ENCODE measurements around the gene TEP1. TPM values are rescaled to one million over a fixed set of nuclear protein-coding genes. Genes with fewer than 3 reads are reported as not detected.
"Not testable (repeated sequence)": the region's sequence is repeated elsewhere in the genome, so short reads cannot be mapped to it uniquely, and the experiment has no call there.

Gene TEP1
- total and polyA plus RNA-seq, 7 experiments from 2014 or later: 0.74 to 56.0 (median 38.9) TPM

- Mint-ChIP-seq H3K4me3 (no peak overlapping the region), H3K27ac (no peak overlapping the region), H3K27me3 (no peaks in the 10 kb centered on the region), H3K36me3 (peaks cover 18 to 73% (median 32%) of the 10 kb centered on the region in 5 donors), H3K4me1 (no peaks in the 10 kb centered on the region), H3K9me3 (no peaks in the 10 kb centered on the region)
- DNase-seq (no peak), ATAC-seq (no peak)
- Histone ChIP-seq H3K4me3 (ENCODE audit: low read length) (no peak overlapping the region), H3K9me3 (ENCODE audit: control insufficient read depth in 2 of 3, low read length in 3 of 3) (no peaks in the 10 kb centered on the region), H3K4me1 (ENCODE audit: control insufficient read depth in 2 of 2, insufficient read depth in 2 of 2, low read length in 2 of 2) (no peaks in the 10 kb centered on the region), H3K36me3 (ENCODE audit: control insufficient read depth in 2 of 3, insufficient read depth in 3 of 3, low read length in 3 of 3) (peaks cover 20 to 95% (median 42%) of the 10 kb centered on the region in 3 experiments), H3K27ac (ENCODE audit: low read depth, low read length) (no peak overlapping the region), H3K27me3 (ENCODE audit: control insufficient read depth in 2 of 2, insufficient read depth in 2 of 2, low read length in 2 of 2) (no peaks in the 10 kb centered on the region)
- ChIA-PET POLR2A (no interaction called here), CTCF (no interaction called here)
- intact Hi-C loops (cut with micrococcal nuclease): no loop called here
Measured at GRCh38 chr14:20375471-20375870, 37.8 kb downstream of the TEP1 start.

DNA sequence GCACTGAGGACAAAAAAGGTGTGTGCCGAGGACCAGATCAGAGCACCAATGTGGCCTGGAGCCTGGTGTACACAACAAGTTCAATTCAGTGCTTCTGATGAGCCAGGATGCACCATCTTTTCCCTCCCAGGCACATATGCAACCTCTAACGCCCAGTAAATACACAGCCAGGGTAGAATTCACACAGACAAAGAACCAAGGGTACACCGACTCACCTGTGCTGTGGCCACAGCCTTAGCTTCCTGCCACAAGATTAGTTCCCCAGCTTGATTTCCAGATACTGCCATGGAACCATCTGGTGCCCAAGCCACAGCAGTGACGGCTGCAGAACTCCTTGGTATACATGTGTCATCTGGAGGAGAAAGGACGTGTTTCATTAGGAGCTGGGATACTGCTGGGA lies 40.5 kb downstream of the TEP1 start:
- Histone ChIP-seq H3K36me3 (ENCODE audit: control insufficient read depth in 2 of 3, insufficient read depth in 3 of 3, low read length in 3 of 3) (peaks cover 27 to 92% (median 32%) of the 10 kb centered on the region in 3 experiments), H3K27ac (ENCODE audit: low read depth, low read length) (no peak overlapping the region), H3K4me1 (ENCODE audit: control insufficient read depth in 2 of 2, insufficient read depth in 2 of 2, low read length in 2 of 2) (no peaks in the 10 kb centered on the region), H3K27me3 (ENCODE audit: control insufficient read depth in 2 of 2, insufficient read depth in 2 of 2, low read length in 2 of 2) (no peaks in the 10 kb centered on the region), H3K9me3 (ENCODE audit: control insufficient read depth in 2 of 3, low read length in 3 of 3) (no peaks in the 10 kb centered on the region), H3K4me3 (ENCODE audit: low read length) (no peak overlapping the region)
- ATAC-seq: no peak
- H3K9me3 Mint-ChIP-seq: no peaks in the 10 kb centered on the region
- no peak overlapping the region for H3K4me3 Mint-ChIP-seq
- intact Hi-C loops (cut with micrococcal nuclease): no loop called here
- ChIA-PET POLR2A (no interaction called here), CTCF (no interaction called here)
- DNase-seq: no peak
- H3K36me3 Mint-ChIP-seq: peaks cover 14 to 73% (median 39%) of the 10 kb centered on the region in 5 donors
- H3K4me1 Mint-ChIP-seq: peaks cover 0 to 2% (median 0%) of the 10 kb centered on the region in 7 donors
- H3K27ac Mint-ChIP-seq: peak overlapping the region in 3 of 9 donors; percentile 53 to 74 (median 61)
- H3K27me3 Mint-ChIP-seq: no peaks in the 10 kb centered on the region

DNA sequence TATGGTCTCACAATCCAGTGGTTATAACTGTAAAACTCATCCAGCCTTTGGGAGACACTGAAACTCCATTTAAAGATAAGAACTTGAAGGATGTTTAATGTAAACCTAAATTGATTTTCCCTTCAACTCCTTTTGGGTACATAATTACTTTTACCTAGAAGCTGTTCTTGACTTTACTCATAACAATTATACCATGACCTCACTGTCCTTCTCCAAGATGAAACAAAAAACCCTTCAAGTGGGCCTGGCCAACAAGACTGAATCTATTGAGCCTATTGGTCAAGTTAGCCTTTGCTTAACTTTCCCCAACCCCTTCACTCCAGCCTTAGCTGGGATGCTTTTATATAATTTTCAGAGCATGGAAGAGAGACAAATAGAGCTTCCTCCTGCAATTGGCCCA lies 47.4 kb downstream of the TEP1 start:
- no peak overlapping the region for H3K4me3 Mint-ChIP-seq
- Histone ChIP-seq H3K36me3 (ENCODE audit: control insufficient read depth in 2 of 3, insufficient read depth in 3 of 3, low read length in 3 of 3) (peaks cover 4 to 45% (median 12%) of the 10 kb centered on the region in 3 experiments), H3K27me3 (ENCODE audit: control insufficient read depth in 2 of 2, insufficient read depth in 2 of 2, low read length in 2 of 2) (no peaks in the 10 kb centered on the region), H3K27ac (ENCODE audit: low read depth, low read length) (no peak overlapping the region), H3K4me1 (ENCODE audit: control insufficient read depth in 2 of 2, insufficient read depth in 2 of 2, low read length in 2 of 2) (no peaks in the 10 kb centered on the region), H3K9me3 (ENCODE audit: control insufficient read depth in 2 of 3, low read length in 3 of 3) (no peaks in the 10 kb centered on the region), H3K4me3 (ENCODE audit: low read length) (no peak overlapping the region)
- POLR2A ChIA-PET: no interaction called here
- DNase-seq (no peak), ATAC-seq (no peak)
- H3K27me3 Mint-ChIP-seq: no peaks in the 10 kb centered on the region
- intact Hi-C loops (cut with micrococcal nuclease): no loop called here
- peaks cover 0 to 3% (median 0%) of the 10 kb centered on the region in 7 donors for H3K4me1 Mint-ChIP-seq
- CTCF ChIA-PET: no interaction called here
- peaks cover 5 to 39% (median 25%) of the 10 kb centered on the region in 5 donors for H3K36me3 Mint-ChIP-seq
- no peaks in the 10 kb centered on the region for H3K9me3 Mint-ChIP-seq
- H3K27ac Mint-ChIP-seq: no peak overlapping the region

DNA sequence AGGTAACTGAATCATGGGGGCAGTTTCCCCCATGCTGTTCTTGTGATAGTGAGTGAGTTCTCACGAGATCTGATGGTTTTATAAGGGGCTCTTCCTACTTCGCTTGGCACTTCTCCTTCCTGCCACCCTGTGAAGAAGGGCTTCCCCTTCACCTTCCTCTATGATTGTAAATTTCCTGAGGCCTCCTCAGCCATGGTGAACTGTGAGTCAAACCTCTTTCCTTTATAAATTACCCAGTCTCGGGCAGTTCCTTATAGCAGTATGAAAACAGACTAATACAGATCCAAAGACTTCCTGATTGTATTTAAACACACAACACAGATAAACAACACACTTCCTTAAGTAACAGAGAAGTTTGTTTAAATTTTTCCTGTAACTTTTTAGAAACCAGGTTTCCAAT lies 54.8 kb downstream of the TEP1 start:
- peak; percentile 36 for ATAC-seq
- H3K4me3 Mint-ChIP-seq; H3K4me3 ChIP-seq (ENCODE audit: low read length); CTCF ChIA-PET; H3K4me1 ChIP-seq (ENCODE audit: control insufficient read depth in 2 of 2, insufficient read depth in 2 of 2, low read length in 2 of 2); H3K9me3 Mint-ChIP-seq; DNase-seq; H3K4me1 Mint-ChIP-seq; H3K9me3 ChIP-seq (ENCODE audit: control insufficient read depth in 2 of 3, low read length in 3 of 3); H3K27ac ChIP-seq (ENCODE audit: low read depth, low read length); H3K27me3 ChIP-seq (ENCODE audit: control insufficient read depth in 2 of 2, insufficient read depth in 2 of 2, low read length in 2 of 2); intact Hi-C loops (cut with micrococcal nuclease); H3K27me3 Mint-ChIP-seq; POLR2A ChIA-PET: not testable (repeated sequence)
- peaks cover 0 to 47% (median 13%) of the 10 kb centered on the region in 3 experiments for H3K36me3 ChIP-seq (ENCODE audit: control insufficient read depth in 2 of 3, insufficient read depth in 3 of 3, low read length in 3 of 3)
- Mint-ChIP-seq H3K36me3 (peaks cover 0 to 54% (median 15%) of the 10 kb centered on the region in 5 donors), H3K27ac (peak overlapping the region in 8 of 9 donors; percentile 5 to 78 (median 59))

DNA sequence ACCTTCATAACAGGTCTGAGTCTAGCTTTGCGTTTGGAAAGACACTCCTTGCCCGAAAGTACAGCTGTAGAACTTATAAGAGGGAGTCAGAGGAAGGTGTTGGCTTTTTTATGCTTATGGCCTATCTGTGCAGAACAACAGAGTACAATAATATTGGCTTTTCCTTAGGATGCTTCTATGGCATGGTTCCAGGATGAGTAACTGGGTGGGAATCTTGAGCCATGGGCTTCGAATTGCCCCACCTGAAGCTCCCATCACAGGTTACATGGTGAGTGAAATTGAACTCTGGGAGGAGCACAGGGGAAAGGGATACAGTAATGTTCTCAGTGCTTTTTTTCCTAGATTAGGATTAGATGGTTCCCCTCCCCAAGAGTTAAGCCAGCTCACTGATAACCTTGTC lies 56.9 kb downstream of the TEP1 start:
- H3K27me3 Mint-ChIP-seq: no peaks in the 10 kb centered on the region
- DNase-seq (no peak), ATAC-seq (no peak)
- CTCF ChIA-PET: interaction anchor here (1.2 kb wide), 1 partner anchor 252 kb away, joined by 3 read pairs; no protein-coding TSS in a partner anchor
- POLR2A ChIA-PET: interaction anchor here (1.9 kb wide), 1 partner anchor 13 kb away, joined by 4 read pairs; the partner anchor contains the start of gene PARP2
- no peaks in the 10 kb centered on the region for H3K9me3 Mint-ChIP-seq
- Histone ChIP-seq H3K27ac (ENCODE audit: low read depth, low read length) (no peak overlapping the region), H3K4me1 (ENCODE audit: control insufficient read depth in 2 of 2, insufficient read depth in 2 of 2, low read length in 2 of 2) (no peaks in the 10 kb centered on the region), H3K36me3 (ENCODE audit: control insufficient read depth in 2 of 3, insufficient read depth in 3 of 3, low read length in 3 of 3) (peaks cover 0 to 64% (median 14%) of the 10 kb centered on the region in 3 experiments), H3K4me3 (ENCODE audit: low read length) (no peak overlapping the region), H3K9me3 (ENCODE audit: control insufficient read depth in 2 of 3, low read length in 3 of 3) (no peaks in the 10 kb centered on the region), H3K27me3 (ENCODE audit: control insufficient read depth in 2 of 2, insufficient read depth in 2 of 2, low read length in 2 of 2) (no peaks in the 10 kb centered on the region)
- H3K4me3 Mint-ChIP-seq: no peak overlapping the region
- H3K27ac Mint-ChIP-seq: peak overlapping the region in 1 of 9 donors; percentile 28
- intact Hi-C loops (cut with micrococcal nuclease): no loop called here
- peaks cover 0 to 5% (median 0%) of the 10 kb centered on the region in 7 donors for H3K4me1 Mint-ChIP-seq
- H3K36me3 Mint-ChIP-seq: peaks cover 0 to 59% (median 15%) of the 10 kb centered on the region in 5 donors

DNA sequence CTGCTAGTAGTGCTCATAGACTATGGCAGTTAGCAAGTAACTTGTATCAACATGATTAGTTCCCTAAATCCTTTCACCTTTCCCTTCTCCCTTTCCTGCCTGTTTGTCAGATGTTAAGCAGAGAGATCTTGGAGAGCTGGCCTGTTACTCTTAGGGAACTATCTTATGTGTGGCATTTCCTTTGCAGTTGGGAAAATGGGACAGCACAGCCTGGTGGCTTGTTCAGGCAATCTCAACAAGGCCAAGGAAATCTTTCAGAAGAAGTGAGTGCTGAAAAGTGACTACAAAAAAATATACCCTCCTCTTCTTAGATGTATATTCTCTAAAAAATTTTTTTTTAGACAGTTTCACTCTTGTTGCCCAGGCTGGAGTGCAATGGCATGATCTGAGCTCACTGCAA lies 62.4 kb downstream of the TEP1 start:
- H3K4me3 Mint-ChIP-seq: no peak overlapping the region
- Histone ChIP-seq H3K4me3 (ENCODE audit: low read length) (no peak overlapping the region), H3K36me3 (ENCODE audit: control insufficient read depth in 2 of 3, insufficient read depth in 3 of 3, low read length in 3 of 3) (peaks cover 6 to 59% (median 12%) of the 10 kb centered on the region in 3 experiments), H3K4me1 (ENCODE audit: control insufficient read depth in 2 of 2, insufficient read depth in 2 of 2, low read length in 2 of 2) (no peaks in the 10 kb centered on the region), H3K27ac (ENCODE audit: low read depth, low read length) (no peak overlapping the region), H3K27me3 (ENCODE audit: control insufficient read depth in 2 of 2, insufficient read depth in 2 of 2, low read length in 2 of 2) (no peaks in the 10 kb centered on the region), H3K9me3 (ENCODE audit: control insufficient read depth in 2 of 3, low read length in 3 of 3) (no peaks in the 10 kb centered on the region)
- no peaks in the 10 kb centered on the region for H3K27me3 Mint-ChIP-seq
- H3K9me3 Mint-ChIP-seq: no peaks in the 10 kb centered on the region
- H3K4me1 Mint-ChIP-seq: peaks cover 0 to 5% (median under 1%) of the 10 kb centered on the region in 7 donors
- ChIA-PET POLR2A (no interaction called here), CTCF (interaction anchor here (0.6 to 3.3 kb wide), 3 partner anchors 23 to 95 kb away, joined by 3 to 14 read pairs (median 4); no protein-coding TSS in a partner anchor)
- intact Hi-C loops (cut with micrococcal nuclease): loop anchor here in 1 of 2 donors (1.0 kb wide), 1 partner anchor 24 kb away; no protein-coding TSS in a partner anchor
- no peak for ATAC-seq
- H3K36me3 Mint-ChIP-seq: peaks cover 0 to 45% (median 22%) of the 10 kb centered on the region in 5 donors
- DNase-seq: no peak
- H3K27ac Mint-ChIP-seq: no peak overlapping the region

- H3K9me3 ChIP-seq (ENCODE audit: control insufficient read depth in 2 of 3, low read length in 3 of 3): no peaks in the 10 kb centered on the region
- Mint-ChIP-seq H3K4me3 (no peak overlapping the region), H3K9me3 (no peaks in the 10 kb centered on the region), H3K27ac (peak overlapping the region in 1 of 9 donors; percentile 23), H3K36me3 (peaks cover 4 to 46% (median 27%) of the 10 kb centered on the region in 5 donors), H3K27me3 (no peaks in the 10 kb centered on the region), H3K4me1 (peaks cover 2 to 9% (median 4%) of the 10 kb centered on the region in 7 donors)
- ChIA-PET POLR2A (no interaction called here), CTCF (interaction anchor here (1.1 to 3.3 kb wide), 2 partner anchors 22 to 24 kb away, joined by 4 to 14 read pairs; no protein-coding TSS in a partner anchor)
- no peak for ATAC-seq
- H3K27me3 ChIP-seq (ENCODE audit: control insufficient read depth in 2 of 2, insufficient read depth in 2 of 2, low read length in 2 of 2): no peaks in the 10 kb centered on the region
- no peak for DNase-seq
- H3K4me3 ChIP-seq (ENCODE audit: low read length): no peak overlapping the region
- no peaks in the 10 kb centered on the region for H3K4me1 ChIP-seq (ENCODE audit: control insufficient read depth in 2 of 2, insufficient read depth in 2 of 2, low read length in 2 of 2)
- peaks cover 6 to 54% (median 10%) of the 10 kb centered on the region in 3 experiments for H3K36me3 ChIP-seq (ENCODE audit: control insufficient read depth in 2 of 3, insufficient read depth in 3 of 3, low read length in 3 of 3)
- intact Hi-C loops (cut with micrococcal nuclease): no loop called here
- H3K27ac ChIP-seq (ENCODE audit: low read depth, low read length): no peak overlapping the region
Measured at GRCh38 chr14:20350282-20350681, 63.0 kb downstream of the TEP1 start.
